HG03135 (cell line): ENCODE measurements around the gene PTPN3.

ENCODE experiments used
- ATAC-seq: cut with Tn5 transposase; IDR thresholded peaks from one replicate; pipeline ENCODE4 v1.9.1; 2021; ENCODE audit warnings: mild to moderate bottlenecking, moderate library complexity; ENCODE audit not compliant: unreplicated experiment

PTPN3 gene

DNA sequence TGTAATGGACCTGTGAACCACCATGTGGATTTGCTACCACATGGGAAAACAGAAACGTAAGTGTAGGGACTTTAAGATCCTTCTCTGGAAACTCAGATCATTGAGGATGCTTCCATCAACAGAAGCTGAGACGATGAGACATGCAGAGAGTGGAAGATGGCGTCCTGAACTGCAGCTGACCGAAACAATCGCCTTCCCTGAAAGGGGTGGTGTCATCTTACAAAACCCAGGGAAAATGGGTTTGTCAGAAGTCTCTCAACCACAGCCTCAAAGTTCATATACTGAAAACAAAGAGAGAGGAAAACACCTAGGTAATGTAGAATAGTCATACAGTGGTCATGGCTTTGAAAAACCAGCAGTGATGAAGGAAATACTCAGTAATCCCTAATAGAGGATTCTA is 6.6 kb upstream of the PTPN3 start:
- no peak for ATAC-seq

- ATAC-seq: no peak
Observed at GRCh38 chr9:109500421-109500974, 2.4 kb upstream of the PTPN3 start.

GRCh38 chr9:109499631-109500410 is 1.7 kb upstream of the PTPN3 start:
- ATAC-seq: no peak

- no peak for ATAC-seq
Observed at GRCh38 chr9:109499093-109499630, 1.1 kb upstream of the PTPN3 start.

DNA sequence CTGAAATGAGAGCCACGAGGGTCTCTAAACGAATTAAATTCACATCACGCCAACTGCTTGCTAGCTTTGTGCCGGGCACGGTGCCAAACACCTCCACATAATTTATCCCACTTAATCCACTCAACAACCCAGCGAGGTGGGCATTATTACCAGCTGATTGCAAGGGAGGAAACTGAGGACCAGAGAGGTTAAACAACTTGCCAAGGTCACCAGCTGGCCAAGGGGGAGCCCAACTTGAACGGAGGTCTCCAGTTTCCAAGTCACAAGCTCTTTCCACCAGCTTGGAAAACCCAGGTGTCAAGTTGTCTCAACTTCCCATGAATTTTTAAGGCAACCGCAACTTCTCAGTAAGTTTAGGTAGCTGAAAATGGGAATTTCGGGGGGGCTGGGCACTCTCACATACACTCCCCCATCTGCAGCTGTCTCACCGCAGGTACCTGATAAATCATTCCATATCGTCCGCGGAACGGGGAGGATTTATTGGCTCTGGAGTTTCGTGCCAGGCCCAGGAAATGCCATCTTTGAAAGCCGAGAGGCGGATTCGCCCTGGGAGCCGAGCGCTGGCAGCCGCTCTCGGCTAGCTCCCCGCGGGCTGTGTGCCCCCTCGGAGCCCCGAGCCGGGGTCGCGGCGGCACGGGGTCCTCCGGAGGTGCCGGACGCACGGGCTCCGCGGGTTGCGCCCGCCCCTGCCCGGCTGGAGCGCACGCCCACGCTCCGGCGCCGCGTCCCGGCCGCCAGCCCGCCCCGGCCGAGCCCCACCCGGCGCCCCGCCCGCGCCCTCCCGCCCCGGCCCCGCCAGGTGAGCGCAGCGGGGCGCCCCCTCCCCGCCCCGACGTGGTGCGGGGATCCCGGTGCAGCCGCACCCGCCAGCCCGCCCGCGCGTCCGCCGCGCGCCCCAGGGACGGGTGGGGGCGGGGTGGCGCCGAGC is 617 bp downstream of the PTPN3 start:
- no peak for ATAC-seq

DNA sequence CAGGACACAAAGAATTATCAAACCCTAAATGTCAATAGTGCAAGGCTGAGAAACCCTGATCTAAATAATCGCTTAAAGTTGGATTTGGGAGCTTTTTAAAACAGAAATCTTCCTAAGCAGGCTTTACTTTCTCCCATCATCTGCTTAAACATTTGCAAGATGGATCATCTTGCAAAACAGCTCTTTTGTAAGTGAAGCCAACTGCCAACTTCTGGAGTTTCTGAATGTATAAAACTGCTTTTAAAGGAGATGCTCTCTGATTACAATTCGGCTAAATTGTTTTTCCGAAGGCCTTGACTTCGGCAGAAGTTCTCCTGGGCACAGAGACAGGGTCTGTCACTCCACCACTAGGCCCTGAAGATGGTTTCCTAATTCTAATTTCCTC is 1.3 kb downstream of the PTPN3 start:
- ATAC-seq: no peak

GRCh38 chr9:109496218-109496617 is 1.9 kb downstream of the PTPN3 start:
- no peak for ATAC-seq

- no peak for ATAC-seq
Observed at GRCh38 chr9:109493648-109494047, 4.5 kb downstream of the PTPN3 start.

- ATAC-seq: no peak
Observed at GRCh38 chr9:109491590-109491989, 6.5 kb downstream of the PTPN3 start.

- ATAC-seq: no peak
Observed at GRCh38 chr9:109488791-109489492, 9.2 kb downstream of the PTPN3 start.

GRCh38 chr9:109488351-109488750 is 9.8 kb downstream of the PTPN3 start:
- ATAC-seq: no peak

DNA sequence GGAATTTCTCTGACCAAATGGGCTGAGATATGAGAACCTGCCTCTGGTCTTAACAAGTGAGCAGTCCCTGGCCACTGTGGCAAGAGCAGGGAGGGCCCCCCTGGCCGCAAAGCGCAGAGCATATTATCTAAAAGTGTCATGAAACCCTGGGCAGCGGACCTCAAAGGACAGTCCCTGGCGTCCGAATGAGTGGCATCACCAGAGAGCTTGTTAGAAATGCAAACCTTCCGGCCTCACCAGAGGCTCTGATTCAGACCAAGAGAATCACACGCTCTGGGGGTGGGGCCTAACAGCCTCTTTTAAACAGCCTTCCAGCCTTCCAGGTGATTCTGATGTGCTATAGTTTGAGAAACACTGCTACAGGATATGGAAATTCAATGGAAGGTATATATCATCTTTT is 10.9 kb downstream of the PTPN3 start:
- ATAC-seq: no peak

- ATAC-seq: no peak
Observed at GRCh38 chr9:109483744-109484429, 14.2 kb downstream of the PTPN3 start.

GRCh38 chr9:109482391-109482916 is 15.7 kb downstream of the PTPN3 start:
- ATAC-seq: no peak

- ATAC-seq: no peak
Observed at GRCh38 chr9:109481856-109482255, 16.3 kb downstream of the PTPN3 start.

DNA sequence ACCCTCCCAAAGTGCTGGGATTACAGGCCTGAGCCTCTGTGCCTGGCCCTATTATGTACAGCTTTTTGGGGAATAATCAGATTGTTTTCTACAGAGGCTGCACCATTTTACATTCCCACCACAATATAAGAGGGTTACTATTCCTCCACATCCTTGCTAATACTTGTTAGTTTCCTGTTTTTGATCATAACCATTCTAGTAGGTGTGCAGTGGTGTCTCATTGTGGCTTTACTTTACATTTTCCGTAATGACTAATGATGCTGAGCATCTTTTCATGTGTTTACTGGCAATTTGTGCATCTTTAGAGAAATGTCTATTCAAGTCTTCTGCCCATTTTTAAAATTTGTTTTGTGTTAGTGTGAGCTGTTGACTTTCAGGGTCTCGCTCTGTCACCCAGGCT is 18.3 kb downstream of the PTPN3 start:
- no peak for ATAC-seq

DNA sequence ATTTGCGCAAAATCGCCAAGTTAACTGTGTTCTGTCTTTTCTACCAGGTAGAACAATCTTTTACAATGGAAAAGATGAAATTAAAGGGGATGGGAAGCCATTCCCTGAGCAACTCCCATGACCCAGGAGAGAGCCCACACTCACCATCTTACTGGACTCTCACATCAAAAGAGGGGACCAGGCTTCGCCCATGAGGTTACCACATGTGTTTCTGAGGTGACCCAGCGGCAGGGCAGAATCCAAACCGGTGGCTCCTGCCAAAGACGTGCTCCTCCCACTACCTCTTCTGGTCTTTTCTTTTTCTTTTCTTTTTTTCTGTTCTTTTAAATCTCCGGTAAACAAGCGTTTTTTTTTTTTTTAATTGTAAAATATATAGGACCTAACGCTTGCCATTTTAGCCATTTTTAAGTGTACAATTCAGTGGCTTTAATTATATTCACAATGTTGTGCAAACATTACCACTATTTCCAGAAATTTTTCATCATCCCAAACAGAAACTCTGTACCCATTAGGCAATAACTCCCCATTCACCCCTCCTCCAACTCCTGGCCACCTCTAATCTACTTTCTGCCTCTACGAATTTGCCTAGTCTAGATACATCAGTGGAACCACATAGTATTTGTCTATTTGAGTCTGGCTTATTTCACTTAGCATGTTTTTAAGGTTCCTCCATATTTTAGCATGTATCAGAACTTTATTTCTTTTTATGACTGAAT is 19.3 kb downstream of the PTPN3 start:
- ATAC-seq: no peak

DNA sequence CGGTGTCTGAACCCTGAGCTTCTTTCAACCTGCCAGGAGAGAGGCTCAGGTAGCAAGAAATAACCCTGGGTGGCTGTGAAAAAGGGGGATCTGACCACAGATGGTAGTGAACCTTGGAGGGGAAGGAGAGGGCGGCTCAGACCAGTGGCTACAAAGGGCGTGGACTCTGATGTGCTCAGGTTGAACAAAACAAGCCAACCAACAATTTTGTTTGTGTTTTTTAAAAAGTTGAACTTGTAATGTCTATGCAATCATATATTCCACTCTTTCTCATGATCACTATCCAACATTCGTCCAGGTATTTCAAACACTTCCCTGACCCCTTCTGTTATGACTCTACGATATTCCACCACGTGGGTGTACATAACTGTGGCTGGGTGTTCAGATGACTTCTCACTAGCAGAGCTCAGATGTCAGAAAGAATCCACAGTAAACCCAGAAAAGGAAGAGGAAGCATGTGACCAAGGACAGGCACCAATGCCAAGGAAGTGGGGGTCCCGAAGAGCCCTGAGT is 20.0 kb downstream of the PTPN3 start:
- ATAC-seq: no peak
